Activated gamma-delta T cell (primary cell): ENCODE data around the gene GMDS.
"Not testable (repeated sequence)": the region's sequence is repeated elsewhere in the genome, so short reads cannot be mapped to it uniquely, and the experiment has no call there.

Experiments
- DNase-seq: peaks from one replicate; lab custom pipeline; 2025; lab: John Stamatoyannopoulos, UW

The GMDS gene

GRCh38 chr6:1708820-1709219 lies 536.6 kb downstream of the GMDS start:
- no peak for DNase-seq

GRCh38 chr6:1708122-1708521 lies 537.3 kb downstream of the GMDS start:
- no peak for DNase-seq

GRCh38 chr6:1705630-1706029 lies 539.8 kb downstream of the GMDS start:
- DNase-seq, result no peak

GRCh38 chr6:1705183-1705582 lies 540.2 kb downstream of the GMDS start:
- DNase-seq, result no peak

- no peak for DNase-seq
Observed at GRCh38 chr6:1704711-1705110, 540.7 kb downstream of the GMDS start.

- DNase-seq, result no peak
Observed at GRCh38 chr6:1703923-1704322, 541.5 kb downstream of the GMDS start.

- no peak for DNase-seq
Observed at GRCh38 chr6:1703091-1703855, 542.1 kb downstream of the GMDS start.

GRCh38 chr6:1702580-1703051 lies 542.8 kb downstream of the GMDS start:
- DNase-seq, result no peak

- no peak for DNase-seq
Observed at GRCh38 chr6:1701668-1702353, 543.6 kb downstream of the GMDS start.

GRCh38 chr6:1700278-1700967 lies 545.0 kb downstream of the GMDS start:
- DNase-seq, result no peak

GRCh38 chr6:1698527-1698926 lies 546.9 kb downstream of the GMDS start:
- no peak for DNase-seq

GRCh38 chr6:1697688-1698351 lies 547.6 kb downstream of the GMDS start:
- DNase-seq, result no peak

- no peak for DNase-seq
Observed at GRCh38 chr6:1696463-1696850, 548.9 kb downstream of the GMDS start.

GRCh38 chr6:1695546-1696462 lies 549.6 kb downstream of the GMDS start:
- DNase-seq, result no peak

- not testable (repeated sequence) for DNase-seq
Observed at GRCh38 chr6:1691828-1692227, 553.6 kb downstream of the GMDS start.

- not testable (repeated sequence) for DNase-seq
Observed at GRCh38 chr6:1690656-1691055, 554.7 kb downstream of the GMDS start.

GRCh38 chr6:1689141-1689540 lies 556.3 kb downstream of the GMDS start:
- DNase-seq, result no peak

- DNase-seq, result no peak
Observed at GRCh38 chr6:1688396-1688795, 557.0 kb downstream of the GMDS start.

- no peak for DNase-seq
Observed at GRCh38 chr6:1687402-1687801, 558.0 kb downstream of the GMDS start.

- no peak for DNase-seq
Observed at GRCh38 chr6:1686117-1687098, 559.0 kb downstream of the GMDS start.
